IPS DF 4.7 (cell line): Measurements from ENCODE around the gene FDX2.

Experiments
- DNase-seq: peaks from one replicate; pipeline ENCODE4 v3.0.0-alpha.2; 2013; ENCODE audit warnings: low spot score; ENCODE audit errors: extremely low read depth

FDX2 gene

DNA sequence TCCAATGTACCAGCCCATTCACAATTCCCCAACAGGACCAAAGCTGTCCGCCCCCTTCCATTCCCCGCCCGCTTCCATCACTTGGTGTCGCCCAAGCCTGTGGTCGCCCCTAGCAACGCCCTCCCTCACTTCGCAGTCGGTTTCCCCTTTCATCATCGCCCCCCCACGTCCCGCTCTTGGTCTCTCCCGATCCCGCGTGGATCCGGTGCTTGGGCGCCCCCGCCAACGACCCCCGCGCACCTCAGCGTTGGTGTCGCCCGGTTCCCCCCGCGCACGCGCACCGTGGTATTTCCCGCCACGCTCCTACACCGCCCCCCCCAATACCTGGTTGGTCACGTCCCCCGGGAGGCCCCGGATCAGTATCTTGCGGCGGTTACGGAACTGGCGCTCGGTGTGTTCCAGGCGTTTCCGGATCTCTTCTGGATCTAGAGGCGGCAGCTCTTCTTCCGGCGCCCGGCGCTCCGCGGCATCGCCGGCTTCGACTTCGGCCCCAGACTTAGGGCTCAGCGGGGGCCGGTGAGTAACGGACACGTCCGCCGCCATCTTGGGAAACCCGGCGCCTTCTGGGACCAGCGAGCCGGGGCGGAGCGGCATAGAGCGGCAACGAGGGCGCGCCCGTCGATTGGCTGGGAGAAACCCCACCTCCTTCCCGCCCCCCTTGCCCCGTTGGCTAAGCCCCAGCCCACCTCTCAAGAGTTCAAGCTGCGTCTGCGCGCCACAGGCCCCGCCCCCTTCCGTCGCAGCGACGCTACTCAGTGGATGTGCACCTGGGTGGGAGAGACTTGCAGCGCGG, 17.3 kb upstream of the FDX2 start, which contains the start of gene RAVER1:
RAVER1 (minus strand) TSS at position 565 of the 793 bp plus-strand sequence; CDS start at position 543, 22 bp downstream.
- DNase-seq, result no peak

DNA sequence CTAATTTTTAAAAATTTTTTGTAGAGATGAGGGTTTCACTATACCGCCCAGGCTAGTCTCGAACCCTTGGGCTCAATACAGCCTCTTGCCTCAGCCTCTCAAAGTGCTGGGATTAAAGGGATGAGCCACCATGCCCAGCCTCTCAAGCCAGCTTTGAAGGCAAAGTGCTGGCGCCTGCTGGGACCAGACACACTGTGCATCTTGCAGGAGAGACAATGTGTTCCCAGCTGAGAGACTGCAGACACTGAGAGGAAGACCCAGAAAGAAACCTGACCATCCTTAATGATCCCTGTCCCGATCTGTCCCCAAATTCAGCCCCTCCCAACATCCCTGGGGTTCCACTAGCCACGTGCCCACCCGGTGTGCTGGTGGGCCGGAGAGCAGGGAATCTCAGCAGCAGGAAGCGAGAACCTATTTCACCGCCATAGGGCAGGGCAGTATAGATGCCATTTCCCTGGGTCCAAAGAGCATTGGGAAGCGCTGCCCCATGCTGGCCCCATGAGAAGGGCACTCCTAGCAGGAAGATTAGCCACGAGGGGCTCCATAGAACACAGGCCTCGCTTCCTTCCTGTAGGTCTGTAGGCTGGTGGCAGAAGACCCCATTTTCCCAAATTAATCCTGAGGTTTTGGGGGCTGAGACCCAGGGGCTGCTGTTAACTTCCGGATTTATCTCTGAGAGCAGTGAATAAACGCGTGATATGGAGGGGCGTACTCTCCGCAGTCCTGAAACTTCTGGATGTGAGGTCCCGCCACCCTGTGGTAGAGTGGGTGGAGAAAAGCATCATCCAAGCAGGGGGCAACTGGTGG, 16.5 kb upstream of the FDX2 start:
- no peak for DNase-seq

DNA sequence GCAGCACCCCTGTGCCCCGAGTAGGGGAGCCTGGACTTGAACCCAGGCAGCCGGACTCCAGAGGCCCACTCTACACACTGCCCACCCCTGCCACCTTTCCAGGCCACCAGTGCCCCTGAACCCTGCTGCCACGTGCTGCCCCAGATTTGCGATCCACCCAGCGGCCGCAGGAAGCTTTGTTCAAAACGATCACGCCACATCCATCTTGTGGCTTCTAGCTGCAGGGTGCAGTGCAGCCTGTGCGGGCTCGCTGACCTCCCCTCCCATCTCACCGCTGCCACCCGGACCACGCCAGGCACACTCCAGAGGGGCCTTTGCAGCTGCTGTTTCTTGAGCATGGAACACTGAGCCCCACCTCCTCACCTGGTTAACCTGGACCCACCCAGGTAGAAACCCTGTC, 13.7 kb upstream of the FDX2 start:
- no peak for DNase-seq

DNA sequence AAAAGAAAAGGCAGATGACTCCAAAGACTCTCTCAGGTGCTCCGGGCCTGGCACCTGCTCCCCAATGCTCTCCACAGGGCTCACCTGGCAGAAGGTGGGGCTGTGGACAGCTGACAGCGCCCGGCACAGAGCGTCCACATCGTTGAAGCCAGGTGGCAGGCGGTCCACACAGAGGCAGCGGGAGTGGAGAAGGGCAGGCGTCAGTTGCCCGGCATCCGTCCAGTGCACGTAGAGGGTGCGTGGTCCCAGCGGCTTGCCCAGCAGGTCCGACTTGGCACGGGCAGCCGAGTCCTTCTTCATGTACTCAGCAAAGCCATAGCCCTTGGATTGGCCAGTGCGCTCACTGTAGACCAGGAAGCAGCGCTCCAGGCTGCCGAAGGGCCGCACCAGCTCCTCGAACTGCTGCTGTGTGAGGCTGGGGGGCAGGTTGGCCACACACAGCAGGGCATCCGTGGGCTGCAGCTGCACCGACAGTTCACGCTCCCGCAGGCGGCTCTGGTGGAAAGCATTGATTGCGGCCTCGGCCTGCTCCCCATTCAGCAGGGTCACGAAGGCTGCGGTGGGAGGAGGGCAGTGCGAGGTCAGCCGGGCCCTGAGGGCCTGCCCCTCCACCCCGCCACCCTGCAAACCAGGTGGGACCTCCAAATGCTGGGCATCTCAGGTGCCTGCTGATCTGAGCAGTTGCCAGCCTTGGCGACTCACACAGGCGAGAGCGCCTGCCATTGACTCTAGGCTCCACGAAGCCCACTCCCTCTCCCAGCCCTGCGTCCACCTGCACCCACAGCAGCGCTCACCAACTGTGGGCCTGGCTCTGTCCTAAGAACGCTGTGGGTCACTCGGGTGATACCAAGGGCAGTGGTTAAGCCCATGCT, 13.0 kb upstream of the FDX2 start:
- no peak for DNase-seq

DNA sequence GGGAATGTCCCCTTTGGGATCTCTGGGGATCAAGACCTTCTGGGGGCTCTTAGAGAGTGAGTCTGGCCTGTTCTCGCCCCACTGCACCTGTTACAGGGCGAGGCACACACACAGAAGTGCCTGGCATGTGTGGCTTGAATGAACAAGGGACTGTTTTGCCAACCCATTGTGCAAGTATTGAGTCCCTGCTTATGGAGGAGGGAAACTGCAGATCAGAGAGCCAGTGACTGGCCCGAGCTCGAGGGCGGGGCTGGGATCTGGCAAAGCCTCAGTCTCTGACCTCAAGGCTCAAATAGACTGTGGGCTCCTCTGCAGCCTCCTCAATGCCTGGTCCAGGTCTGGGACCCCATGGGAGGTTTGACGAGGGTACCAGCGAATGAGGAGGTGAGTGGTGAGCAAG, 12.0 kb upstream of the FDX2 start:
- DNase-seq, result no peak

DNA sequence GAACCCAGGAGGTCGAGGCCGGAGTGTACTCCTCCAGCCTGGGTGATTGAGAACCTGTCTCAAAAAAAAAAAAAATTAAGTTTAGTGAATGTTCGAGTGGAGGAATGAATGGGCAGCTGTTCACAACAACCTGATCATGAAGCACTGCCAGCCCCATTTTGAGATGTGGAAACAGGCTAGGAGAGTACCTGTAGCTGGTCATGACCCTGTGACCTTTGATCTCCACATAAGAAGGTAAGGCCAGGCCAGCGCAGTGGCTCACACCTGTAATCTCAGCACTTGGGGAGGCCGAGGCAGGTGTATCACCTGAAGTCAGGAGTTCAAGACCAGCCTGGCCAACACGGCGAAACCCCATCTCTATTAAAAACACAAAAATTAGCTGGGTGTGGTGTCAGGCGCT, 9.9 kb upstream of the FDX2 start:
- DNase-seq, result no peak

DNA sequence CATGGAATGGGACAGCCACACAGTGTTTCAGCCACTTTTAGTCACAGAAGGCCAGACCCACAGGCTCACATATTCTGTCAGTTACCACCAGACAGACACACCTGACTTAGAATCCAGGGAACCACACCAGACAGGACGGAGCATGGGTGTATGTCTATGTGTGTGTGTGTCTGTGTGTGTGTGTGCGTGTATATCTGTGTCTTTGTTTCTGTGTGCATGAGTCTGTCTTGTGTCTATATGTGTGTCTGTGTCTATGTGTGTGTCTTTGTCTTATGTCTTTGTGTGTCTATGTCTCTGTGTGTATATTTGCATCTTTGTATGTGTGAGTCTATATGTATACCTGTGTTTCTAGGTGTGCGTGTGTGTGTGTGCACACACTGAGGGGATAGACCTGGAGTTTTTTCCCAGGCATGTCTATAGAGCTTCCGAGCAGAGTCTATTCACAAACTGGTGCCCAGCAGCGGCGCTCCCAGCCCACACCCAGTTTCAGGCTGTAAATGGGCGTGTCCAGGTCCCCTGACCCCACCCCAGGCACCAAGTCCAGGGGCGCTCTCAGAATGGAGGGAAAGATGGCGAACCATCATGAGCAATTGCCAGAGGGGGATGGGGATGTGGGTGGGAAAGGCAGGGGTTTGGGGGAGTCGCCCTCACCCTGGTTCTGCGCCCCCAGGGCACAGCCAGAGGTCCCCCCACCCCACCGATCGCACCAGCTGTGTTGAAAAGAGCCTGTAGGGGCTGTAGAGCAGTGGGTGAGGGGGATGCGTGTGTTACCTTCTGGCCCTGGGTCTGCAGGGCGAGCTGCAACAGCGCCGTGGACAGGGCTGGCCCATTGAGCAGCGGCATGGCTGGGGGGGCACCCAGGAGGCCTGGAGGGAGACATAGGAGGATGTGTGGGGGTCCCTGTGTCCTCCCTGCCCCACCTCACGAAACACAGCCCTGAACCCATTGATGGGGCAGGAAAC, 6.3 kb upstream of the FDX2 start:
- no peak for DNase-seq

DNA sequence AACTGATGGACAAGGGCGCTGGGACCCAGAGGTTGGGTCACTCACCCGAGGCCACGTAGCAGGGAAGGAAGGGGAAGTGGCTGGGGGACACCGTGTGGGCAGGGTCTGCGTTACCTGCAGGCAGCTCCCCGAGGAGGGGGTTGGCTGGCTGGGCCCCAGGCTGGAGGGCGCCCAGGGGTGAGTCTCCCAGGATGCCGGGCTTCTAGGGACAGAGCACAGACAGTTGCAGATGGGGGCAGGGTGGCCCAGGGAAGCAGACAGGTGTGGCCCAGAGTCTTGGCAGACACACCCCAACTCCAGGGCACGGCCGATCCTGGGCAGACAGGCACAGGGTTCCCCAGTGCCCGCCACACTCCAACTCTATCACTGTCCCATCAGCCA, 5.6 kb upstream of the FDX2 start:
- no peak for DNase-seq

DNA sequence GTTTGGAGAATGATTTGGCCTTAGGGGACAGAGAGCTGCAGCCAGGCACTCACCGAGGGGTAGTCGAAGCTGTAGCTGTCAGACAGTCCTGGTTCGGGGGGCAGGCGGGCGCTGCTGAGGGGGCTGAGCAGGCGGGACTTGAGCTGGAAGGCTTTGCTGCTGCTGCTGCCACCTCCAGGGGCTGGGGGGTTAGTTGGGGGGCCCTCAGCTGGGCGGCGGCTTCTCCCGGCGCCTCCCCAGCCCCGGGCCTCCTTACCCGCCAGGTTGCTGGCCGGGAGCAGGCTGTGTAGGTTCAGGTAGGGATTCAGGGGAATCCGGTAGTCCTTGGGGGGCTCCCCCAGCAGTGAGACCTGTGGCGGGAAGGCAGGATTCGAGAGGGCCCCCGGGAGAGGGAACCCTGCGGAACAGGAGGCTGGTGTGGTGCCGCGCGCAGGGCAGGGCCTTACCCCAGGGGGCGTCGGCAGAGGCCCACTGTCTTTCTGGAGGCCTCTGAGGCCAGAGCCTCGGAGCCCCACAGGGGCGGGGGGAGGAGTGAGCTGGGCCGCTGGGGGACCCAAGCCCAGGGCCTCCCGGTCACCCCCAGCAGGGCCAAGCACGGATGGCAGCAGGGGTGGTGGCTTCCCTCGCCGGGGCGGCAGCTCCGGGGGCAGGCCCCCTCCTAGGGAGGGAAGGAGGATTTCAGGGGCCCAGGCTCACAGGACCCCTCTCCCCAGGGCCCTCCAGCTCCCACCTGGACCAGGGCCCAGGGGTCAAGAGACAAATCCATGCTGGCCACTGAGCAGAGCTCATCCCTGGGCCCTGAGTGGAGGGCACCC, 5.0 kb upstream of the FDX2 start:
- no peak for DNase-seq

DNA sequence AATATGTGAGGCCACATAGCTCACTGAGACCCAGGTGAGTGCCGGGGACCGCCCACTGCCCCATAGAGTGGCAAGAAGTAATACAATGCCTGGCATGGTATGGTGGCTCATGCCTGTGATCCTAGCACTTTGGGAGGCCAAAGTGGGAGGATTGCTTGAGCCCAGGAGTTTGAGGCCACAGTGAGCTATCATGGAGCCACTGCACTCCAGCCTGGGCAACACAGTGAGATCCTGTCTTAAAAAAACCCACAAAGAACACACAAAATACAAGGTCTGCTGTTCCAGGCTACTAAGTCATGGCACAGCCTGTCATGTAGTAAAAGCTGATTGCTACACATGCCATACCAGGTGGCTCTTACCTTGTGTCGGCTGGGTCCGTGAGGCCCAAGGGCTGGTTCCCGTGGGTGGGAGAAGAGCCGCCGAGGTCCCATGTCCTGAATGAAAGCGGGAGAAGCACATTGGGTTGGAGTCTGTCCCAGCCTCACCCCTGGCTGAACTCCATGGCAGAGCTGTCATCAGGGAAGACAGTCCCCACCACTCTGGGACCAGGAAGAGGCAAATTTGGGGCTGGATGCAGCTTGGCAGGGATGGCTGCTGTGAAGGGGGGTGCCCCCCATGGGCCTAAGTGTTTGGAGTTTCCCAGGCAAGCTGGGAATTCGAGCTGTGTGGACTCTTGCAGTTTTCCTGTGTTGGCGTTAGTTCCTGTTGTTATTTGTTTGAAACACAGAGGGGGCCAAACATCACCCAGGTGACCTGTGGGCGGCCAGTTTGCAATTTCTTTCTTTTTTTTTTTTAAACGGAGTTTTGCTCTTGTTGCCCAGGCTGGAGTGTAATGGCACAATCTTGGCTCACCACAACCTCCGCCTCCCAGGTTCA, 3.2 kb upstream of the FDX2 start:
- no peak for DNase-seq

DNA sequence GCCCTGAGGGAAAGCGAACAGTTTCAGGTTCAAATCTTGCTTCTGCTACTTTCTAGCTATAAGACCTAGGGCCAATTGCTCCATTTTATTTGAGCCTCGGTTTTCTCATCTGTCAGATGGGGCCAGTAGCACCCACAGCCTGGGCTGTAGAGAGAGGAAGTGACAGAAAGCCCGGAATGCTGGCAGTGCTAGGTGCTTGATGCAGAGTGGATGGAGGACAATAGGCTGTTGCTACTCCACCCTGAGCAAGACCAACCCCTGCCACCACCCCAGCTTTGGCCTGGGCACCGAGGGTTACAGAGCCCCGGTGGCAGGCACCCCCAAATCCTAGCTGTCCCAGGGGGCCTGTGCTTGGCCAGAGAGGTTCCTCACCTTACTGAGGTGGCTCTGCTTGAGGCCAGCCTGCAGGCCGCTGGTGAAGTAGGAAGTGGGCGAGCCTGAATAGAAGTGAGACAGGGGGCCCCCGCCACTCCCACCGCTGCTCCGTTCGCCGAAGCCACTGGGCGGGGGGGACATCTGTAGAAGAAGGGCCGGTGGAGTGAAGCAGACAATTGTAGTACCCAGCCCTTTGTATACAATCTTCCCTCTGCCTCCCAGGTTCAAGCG, 2.1 kb upstream of the FDX2 start:
- no peak for DNase-seq

DNA sequence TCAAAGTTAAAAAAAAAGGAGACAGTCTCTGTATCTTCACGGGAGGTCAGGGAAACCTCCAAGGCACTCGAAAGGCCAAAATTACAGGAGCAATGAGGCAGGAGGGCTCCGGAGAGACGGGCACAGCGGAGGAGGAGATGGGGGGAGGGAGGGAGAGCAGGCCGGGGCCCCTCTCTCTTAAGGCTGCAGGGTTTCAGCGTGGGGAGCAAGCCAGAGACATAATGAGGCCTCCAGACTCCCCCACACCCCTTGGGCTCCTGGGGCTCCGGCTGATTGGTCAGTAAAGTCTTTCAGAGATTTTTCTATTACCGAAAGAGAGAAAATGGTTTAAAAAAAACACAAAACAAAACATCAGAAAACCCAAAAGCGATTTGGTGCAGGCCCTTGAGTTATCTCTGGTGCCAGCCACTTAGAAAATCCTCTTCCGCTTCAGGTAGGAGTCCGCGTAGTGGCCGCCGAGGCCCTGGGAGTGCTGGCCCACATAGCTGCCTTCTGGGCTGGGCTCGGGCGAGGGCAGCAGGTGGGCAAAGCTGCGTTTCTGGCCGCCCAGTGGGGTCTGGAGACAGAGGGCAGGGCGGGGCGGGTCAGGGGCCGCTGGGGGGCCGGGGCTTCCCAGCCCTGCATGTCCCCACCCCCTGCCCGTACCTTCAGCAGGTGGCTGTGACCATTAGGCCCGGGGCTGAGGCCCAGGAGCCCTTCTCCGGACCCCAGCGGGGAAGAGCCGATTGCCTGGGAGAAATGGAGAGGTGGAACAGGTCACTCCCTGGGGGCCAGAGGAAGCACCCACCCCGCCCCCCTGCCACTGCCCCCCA, 1.4 kb upstream of the FDX2 start:
- no peak for DNase-seq

DNA sequence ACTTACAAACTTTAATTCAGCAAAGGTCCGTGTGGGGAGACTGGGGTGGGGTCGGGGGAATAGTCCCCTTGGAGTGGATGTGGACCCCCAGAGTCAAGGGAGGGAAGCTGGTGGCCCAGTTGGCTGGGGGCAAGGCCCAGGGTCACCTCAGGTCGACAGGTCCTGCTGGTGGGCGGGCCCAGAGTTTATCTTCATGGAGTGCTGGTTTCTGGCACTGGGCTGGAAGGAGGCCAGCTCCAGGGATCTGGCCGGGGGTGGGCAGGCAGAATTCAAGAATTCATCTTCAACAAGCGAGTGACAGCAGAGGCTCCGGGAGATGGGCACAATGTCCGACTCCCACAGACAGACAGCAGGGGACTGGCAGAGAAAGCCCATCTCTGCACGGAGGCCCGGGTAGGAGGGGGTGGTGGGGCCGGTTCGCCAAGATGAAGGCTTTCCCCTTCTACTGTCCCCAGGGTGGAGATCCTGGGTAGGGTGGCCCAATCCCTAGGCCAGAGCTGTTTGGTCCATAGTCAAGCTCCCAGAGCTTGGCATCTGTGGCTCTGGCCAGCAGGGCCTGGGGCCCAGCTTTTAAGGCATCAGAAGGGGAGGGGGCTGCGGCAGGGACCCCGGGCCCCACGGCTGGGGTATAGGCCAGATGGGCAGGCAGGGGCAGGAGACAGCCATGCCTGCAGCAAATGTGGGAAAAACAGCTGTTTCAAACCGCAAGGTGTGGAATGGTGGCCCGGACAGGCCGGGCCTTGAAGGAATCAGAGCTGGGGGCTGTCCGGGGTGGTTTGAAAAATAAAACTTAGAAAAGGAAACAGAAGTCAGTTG, 622 bp upstream of the FDX2 start:
- no peak for DNase-seq

DNA sequence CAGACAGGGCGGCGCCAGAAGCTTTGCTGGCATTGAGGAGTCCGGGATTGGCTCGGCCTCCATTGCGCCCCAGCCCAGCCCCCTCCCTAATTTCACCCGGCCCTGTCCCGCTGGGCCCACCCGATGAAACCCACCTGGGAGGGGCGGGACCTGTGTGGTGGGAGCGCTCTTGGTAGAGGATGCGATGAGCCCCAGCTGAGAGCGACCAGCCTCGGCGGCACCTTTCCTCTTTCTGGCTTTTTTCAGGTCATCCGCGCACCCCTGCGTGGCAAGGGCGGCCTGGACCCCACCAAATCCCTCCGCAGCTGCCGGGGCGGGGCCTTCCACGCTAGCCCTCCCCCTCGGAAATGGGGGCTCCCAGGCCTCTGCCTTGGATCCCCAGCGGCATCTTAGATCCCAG, 6.4 kb downstream of the FDX2 start, which contains the start of gene ZGLP1:
ZGLP1 (minus strand) TSS at position 393 of the 400 bp plus-strand sequence.
- DNase-seq, result no peak

DNA sequence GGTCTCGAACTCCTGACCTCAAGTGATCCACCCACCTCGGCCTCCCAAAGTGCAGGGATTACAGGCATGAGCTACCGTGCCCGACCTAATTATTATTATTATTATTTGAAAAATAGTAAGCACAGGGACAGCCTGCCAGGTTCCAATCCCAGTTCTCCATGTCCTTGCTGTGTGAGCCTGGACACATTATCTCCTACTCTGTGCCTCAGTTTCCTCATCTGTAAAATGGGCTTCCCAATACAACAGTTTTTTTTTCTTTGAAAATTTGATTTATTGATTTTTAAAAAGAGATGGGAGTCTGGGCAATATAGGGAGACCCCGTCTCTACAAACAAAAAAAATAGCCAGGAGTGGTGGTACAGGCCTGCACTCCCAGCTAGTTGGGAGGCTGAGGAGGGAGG, 9.5 kb downstream of the FDX2 start:
- DNase-seq, result no peak

DNA sequence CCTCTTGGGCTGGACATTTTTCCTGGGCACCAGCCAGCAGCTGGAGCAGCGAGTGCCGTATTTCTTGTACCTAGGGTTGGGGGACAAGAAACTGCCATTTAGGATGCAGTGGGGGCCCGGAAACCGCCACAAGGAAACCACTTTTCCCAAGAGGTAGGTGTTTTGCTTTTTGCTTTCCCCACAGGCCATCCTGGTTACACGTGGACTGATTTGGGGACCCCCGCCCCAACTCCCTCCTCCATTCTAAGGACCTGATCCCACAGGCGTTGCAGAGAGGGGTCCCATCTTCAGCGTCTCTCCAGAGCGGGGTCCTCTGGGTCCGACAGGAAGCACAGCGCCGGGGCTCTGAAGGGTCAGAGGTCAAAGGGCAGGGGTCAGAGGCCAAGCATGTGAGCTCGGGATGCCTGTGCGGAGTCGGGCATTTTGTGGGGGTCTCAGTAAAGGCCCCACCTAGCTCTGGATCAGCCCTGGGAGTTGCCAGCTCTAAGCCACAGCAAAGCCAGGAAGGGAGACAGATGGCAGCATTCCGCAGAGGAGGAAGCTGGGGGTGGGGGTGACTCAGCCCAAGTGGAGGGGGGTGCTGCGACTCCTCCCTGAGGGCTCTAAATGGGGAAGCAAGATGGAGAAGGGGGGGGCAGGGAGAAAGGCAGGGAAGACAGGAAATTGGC, 10.5 kb downstream of the FDX2 start:
- no peak for DNase-seq
